ENCODE measurements around the gene SPOPL.
"Not testable (repeated sequence)": the region's sequence is repeated elsewhere in the genome, so short reads cannot be mapped to it uniquely, and the experiment has no call there.

Gene SPOPL

DNA sequence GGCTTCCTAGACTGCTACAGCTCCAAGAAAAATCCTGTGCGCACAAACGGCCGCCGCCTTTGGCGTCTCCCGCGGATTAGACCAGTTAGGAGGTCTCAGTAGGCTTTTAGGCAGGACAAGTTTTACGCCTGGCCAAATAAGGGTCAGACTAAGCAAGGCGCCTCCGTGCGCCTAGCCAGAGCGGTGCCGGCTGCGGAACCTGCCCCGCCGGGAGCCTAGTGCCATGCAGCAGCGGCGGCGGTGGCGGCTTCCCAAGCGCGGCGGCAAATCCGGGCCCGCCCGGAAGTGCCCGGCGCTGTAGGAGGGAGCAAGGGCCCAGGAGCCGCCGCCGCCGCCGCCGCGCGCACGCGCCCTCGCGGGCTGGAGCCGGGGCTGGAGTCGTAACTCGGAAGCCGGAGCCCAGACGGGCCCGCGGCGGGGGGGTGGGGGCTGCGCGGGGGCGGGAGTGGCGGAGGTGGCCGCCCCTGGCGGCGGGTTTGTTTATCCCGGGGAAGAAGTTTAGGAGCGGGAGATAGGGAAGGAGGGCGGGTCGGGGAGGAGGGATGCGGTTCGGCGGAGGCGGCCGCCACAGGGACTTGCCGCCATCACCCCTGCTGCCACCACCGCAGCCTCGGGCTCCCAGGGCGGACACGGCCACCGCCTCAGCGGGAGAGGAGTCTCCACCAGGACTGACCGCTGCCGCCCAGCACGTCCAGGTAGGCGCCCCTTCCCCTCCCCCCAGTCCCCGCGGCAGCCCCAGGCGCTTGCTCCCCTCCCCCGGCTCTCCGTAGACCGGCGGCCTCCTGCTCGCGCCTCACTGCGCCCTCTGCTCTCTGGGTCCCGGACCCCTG lies at the start of gene SPOPL:
SPOPL (plus strand) TSS at position 346 of the 830 bp plus-strand sequence. CDS start 48,447 bp downstream, outside the sequence.
- peak; percentile 66 for DNase-seq (ENCODE audit: low read depth)

DNA sequence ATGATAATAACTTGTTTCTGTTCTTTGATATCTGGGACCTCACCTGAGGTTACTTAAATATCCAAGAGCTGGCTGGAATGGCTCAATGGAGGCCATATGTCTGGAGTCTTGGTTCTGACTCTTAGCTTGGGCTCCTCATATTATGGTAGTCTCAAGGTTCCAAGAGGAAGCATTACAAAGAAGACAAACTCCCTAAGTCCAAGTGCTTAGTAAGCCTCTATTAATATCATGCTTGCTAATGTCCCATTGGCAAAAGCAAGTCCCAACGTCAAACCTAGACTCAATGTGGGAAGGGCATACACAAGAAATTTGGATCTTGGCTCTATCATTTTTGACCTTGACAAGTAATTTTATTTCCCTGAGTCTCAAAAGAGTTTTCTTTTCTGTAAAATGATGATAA lies 49.2 kb upstream of the SPOPL start:
- no peak for DNase-seq (ENCODE audit: low read depth)

DNA sequence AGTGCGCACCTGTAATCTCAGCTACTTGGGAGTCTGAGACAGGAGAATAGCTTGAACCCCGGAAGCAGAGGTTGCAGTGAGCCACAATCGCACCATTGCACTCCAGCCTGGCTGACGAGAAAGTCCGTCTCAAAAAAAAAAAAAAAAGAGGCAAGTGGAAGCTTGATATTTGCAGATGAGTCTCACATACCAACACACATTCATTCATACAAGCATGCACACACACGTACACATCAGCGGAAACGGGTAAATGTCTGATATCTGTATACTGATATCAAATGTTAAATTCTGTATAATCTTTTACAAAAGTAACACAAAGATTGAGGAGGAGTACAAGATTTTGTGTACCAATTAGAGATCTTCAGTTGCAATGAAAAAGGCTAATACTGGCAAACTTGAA lies 47.8 kb upstream of the SPOPL start:
- no peak for DNase-seq (ENCODE audit: low read depth)

DNA sequence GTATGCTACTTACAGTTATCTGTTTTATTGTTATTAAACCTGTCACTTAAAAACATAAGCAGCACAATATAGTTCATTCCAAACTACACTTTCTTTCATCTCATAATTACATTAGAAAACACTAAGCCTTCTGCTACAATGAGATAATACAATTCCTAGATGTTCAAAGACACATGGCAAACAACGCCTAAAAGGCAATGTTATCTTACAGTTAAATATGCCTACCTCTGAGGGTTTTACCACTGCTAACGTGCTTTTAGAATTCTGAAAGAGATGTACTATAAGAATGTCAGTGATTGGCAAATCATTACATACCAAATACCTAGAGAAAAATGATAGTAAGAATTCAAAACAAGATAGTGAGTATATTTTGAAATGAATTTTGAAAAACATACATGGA lies 46.8 kb upstream of the SPOPL start:
- DNase-seq (ENCODE audit: low read depth), result no peak

DNA sequence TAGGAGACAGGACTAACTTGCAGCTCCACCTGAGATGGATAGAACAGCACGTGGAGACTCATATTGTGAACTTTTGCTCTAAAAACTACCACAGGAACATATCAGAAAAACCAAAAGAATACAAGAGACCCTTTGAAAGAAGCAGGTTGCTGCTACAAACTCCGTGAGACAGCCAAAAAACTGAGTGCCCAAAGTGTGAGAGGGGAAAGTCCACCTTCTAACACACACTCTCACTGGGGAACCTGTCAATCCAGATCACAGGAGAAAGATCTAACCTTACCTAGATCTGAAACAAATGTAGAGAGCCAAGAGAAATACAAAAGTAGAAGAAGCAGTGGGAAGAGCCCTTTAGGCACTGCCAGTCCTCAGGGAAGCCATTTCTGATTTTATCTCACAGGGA lies 46.3 kb upstream of the SPOPL start:
- DNase-seq (ENCODE audit: low read depth), result no peak

DNA sequence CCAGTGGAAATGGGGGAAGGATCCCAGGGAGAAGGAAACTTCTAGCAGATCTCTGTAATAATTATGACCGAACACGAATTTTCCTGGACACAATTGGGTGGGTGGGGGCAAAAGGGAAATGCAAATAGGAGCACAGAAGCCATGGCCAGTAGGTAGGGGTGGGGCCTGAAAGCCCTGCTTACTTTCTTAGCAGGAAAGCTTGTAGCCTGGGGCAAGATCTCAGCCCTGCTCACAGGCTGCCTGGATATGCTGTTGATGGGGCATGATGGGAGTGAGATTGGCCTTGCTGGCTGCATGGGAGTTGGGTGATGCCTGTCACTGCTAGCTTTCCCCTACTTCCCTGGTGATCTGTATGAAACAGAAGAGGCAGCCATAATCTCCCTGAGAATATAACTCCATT lies 45.9 kb upstream of the SPOPL start:
- no peak for DNase-seq (ENCODE audit: low read depth)

DNA sequence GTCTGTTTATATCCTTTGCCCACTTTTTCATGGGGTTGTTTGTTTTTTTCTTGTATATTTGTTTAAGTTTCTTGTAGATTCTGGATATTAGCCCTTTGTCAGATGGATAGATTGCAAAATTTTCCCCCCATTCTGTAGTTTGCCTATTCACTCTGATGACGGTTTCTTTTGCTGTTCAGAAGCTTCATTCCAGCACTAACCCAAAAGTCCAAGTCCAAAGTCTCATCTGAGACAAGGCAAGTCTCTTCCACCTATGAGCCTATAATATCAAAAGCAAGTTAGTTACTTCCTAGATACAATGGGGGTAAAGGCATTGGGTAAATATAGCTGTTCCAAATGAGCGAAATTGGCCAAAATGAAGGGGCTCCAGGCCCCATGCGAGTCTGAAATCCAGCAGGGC lies 38.9 kb upstream of the SPOPL start:
- not testable (repeated sequence) for DNase-seq (ENCODE audit: low read depth)

DNA sequence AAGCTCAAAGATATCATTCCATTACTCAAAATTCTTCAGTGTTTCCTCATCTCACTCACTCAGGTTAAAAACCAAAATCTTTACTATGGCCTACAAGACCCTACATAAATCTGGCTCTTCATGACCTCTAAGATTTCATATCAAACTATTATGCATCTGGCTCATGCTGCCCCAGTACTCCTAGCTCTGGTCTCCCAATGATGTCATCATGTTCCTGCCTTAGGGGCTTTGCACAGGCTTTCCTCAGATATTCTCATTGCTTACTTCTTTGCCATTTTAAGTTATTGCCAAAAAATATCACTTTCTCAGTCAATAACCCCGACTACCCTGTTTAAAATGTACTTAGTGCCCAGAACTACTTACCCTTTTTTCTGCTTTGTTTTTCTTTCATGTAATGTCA lies 33.0 kb upstream of the SPOPL start:
- no peak for DNase-seq (ENCODE audit: low read depth)

DNA sequence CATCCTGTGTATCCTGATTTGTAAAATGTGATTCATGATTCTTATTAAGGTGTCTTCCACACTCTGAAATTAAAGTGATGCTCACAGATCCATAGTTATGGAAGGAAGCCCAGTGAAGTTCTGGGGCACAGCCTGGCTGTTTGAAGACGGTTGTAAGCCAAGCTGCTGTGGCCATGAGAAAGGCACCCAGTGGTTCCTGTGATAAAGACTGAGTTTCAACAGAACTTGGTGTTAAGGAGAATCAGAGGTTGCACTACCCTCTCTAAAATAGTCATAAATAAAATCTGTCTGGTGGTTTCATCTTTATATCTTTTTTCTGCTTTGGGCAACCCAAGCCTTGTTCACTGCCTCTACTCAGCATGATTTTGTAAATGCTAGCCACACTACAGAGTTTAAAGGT lies 32.2 kb upstream of the SPOPL start:
- DNase-seq (ENCODE audit: low read depth), result no peak

DNA sequence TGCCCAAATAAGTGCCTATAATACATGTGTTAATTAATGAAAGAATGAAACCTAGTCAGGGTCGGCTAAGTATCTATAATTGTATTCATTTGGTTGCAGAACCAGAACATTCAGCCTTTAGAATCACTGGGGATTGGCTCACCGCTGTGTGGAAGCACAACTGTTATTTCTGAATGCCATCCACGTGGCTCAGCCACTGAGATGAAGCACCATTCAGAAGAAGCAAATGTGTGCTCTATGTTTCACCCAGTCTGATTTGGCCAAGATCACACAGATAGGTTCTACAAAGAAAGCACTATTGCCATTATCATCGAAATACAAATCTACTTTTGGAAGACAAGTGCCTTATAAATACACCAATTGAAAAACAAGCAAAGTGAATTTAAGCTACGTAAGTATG lies 30.6 kb upstream of the SPOPL start:
- DNase-seq (ENCODE audit: low read depth), result no peak

DNA sequence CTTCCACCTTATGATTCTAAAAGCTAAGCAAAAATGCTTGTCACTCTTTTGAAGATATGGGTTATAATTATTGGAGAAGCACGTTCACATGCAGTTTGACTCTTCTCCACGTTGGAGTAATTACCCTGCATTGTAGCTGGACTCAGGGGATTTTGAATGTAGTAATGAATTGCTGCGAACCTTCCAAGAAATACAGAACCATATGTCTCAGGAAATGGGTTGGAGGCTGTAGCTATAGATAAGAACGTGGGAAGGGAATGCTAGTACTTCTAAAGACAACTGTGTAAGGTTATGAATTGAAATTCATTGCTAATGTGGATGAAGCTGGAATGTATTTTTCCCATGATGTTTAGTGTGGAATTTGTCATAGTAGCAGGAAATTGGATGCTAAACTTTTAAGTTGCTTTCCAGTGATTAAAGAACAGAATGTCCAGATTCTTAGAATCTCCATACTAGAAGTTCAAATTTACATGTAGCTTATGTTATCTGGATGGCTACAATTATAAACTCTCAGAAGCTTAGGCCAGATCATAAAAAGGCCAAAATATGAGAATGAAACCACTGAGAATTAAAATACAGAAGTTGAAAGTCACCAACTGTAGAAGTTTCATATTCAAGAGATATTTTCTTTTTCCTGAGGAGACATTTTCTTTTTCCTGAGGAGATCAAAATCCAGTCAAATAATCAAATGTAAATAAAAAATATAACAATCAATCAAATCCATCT lies 27.3 kb upstream of the SPOPL start:
- DNase-seq (ENCODE audit: low read depth), result no peak

DNA sequence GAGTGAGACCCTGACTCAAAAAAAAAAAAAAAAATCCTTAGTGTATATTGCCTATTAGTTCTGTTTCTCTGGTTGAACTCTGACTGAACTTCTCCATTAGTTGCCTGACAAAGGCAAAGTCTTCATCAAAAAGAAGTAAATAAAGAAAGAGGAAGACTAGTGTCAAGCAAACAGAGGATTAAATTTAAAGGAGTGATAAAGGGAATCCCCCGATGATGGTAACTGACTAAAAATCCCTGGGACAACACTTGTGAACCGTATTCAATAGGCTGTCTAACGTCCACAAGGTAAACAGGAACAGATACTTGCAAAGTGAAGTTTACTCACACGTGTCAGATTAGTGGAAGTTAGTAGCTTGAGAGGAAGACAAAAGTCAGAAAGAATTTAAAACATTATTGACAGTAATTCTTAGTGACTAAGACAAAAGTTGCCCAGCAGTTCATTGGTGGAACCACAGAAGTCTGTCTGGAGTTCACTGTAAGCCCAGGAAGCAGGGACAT lies 26.2 kb upstream of the SPOPL start:
- DNase-seq (ENCODE audit: low read depth), result no peak

DNA sequence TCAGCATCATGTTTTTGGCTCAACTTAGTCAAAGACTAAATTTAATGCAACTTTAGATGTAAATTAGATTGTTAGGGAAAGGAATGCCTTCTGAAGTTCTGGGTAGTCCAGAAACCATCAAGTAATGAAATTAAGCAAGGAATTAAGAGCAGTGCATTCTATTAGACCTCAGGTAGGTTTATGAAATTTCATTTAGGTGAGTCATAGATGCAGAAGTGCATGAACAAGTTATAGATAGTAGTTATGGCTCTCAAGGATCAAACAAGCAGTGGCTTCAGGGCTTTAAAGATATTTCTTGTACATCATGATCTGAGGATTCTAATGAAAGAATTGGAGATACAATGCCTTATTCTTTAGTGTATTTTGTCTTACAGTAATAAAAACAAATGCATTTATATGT lies 25.4 kb upstream of the SPOPL start:
- no peak for DNase-seq (ENCODE audit: low read depth)

DNA sequence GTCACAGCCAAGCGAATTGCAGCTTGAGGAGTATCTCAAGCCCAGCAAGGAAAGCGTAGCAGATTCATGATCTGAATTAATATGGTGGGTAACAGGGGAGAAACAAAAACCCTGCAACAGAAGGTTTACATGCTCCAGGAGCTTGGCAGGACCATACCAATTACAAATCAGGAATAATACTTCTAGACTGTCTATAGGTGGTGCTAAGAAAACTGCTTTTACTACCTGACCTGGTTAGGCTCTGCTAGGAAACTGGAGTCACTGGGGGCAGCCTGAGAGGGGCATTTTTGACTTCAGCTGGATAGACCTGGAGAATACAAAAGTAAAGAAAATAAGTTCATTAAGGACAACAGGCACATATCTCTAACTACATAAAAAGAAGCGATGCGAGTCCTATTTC lies 24.6 kb upstream of the SPOPL start:
- no peak for DNase-seq (ENCODE audit: low read depth)

DNA sequence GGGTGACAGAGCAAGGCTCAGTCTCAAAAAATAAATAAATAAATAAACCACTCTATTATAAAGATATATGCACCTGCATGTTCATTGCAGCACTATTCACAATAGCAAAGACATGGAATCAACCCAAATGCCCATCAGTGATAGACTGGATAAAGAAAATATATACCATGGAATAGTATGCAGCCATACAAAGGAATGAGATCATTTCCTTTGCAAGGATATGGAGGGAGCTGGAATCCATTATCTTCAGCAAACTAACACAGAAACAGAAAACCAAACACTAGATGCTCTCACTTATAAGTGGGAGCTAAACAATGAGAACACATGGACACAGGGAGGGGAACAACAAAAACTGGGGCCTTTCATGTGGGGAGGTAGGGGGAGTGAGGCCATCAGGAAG lies 18.8 kb upstream of the SPOPL start:
- DNase-seq (ENCODE audit: low read depth), result not testable (repeated sequence)

DNA sequence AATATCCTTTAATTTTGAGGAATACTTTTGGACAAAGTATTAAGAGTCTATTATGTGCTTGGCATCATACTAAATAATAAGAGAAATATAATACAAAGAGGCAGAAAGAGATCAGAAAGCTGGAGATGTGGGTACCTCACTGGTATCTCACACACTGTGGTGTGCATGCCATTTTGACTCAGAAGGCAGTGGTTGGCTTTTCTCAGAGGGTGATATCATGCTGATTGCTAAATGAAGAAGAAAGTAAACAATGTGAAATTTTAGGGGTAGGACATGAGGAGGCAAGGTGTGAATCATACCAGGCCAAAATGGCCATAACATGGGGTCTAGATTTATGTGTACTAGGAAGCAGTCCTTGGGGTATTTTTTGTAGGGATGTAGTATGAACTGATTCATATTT lies 16.6 kb upstream of the SPOPL start:
- no peak for DNase-seq (ENCODE audit: low read depth)

DNA sequence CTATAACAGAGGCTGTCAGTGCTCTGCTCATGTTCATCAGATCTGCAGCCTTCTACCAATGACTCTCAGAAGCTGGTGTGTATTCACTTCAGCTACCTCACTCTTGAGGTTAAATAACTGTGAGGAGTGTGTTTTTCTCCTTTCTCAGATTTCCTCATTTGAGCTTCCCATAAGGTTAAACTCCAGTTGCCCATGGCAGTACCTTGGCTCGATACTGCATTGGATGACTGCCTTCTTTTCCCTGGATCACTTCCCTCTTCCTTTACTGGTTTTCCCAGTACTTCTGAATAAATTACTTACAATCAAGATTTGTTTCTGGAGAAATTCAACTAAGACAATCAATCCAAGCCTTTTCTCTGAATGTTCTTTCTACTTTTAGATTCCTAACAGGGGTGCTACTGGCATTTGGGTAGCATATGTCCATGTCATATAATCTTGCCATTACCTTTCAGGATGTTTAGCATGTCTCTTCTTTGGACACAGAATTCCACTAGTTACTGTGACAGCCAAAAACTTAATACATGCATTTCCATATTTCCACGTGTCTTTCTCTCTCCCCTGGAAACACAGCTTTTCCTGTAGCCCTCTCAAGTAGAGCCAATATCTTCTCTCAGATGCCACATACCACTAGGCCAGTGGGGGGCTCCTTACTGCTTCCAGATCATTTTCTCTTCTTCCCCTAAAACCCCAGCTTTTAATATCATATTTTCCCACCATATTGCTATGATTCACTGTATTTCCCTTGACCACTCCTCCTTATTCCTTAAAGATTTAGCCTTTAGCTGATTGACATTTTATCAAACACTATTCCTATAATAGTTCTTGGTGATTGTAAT lies 15.0 kb upstream of the SPOPL start:
- no peak for DNase-seq (ENCODE audit: low read depth)

DNA sequence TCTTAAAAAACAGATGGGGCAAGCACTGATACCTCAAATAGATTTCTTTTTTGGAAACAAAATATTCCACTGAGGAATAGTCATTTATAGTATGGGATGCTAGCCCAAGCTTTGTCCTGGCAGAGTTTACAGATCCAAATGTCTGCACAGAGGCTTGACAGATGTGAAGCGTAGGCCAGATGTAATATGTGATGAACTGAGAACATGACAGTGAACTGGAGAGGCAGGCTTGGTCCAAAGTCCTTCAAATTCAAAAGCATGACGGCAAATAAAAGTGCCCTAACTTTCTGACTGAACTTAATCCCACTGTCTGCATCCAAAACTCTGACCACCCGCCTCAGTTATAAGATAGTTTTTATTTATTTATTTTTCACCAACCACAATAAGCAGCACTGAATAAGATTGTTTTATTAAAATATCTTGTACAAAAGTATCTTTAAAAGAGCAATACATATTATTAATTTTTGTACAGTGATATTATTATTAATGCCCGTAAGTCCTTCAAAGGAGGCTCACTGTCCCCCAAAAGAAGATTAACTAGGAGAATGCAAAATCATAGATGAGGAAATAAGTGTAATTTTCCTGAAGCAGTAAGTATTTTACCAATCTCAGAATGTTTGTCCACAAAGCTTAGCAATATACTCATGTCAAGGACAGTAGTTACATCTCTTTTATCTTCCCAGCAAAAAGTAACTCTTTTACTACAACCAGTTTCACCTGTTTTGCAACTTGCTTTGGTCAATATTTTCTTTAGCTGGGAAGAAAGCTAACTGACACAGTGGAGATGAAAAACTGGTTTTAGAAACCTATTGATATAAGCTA lies 10.7 kb upstream of the SPOPL start:
- no peak for DNase-seq (ENCODE audit: low read depth)

DNA sequence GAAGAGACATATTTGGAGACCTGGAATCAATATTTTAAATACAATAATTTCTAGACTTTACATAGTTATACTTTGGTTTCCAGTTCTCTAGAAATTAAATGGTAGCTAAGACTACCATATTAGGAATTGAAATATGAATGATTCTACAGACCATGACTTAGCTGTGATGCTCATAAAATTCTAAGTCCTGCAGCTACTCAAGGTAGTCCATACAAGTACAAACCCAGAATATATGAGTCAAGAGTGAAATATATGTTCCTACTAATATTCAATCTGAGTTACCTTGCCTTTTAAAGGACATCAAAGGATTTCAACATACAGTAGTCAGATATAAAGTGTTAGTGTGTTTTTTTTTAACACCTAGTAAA lies 10.1 kb upstream of the SPOPL start:
- DNase-seq (ENCODE audit: low read depth), result no peak

DNA sequence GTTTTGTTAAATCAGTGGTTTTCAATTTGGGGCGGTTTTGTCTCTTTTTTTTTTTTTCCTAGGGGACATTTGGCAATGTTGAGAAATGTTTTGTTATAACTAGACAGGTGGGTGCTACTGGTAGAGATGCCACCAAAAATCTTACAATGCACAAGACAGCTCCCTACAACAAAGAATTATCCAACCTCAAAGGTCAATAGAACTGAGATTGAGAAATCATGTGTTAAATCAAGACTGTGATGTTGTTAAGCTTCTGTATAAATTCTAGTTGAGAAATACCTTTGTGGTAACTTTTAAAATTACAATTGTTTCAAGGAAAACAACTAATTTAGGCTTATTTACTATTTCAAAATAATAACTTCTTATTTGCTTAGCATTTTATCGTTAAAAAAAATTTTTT lies 9.4 kb upstream of the SPOPL start:
- DNase-seq (ENCODE audit: low read depth), result no peak

DNA sequence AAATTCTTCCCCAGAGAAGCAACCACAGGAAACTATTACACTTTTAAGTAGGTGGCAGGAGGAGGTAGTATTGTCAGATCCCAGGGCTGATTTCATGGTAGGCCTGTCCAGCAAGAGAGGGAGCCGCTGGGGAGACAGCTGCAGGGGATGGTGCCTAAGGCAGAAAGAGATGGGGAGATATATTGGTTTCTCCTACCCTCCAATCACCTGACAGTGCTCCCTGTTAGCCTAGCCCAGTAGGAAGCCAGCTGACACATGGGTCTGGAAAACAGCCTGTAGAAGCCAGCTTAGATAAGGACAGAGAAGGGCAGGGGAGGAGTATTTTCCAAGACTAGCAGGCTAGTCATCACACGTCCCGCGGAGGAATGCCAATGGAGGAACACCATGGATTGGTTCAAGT lies 8.2 kb upstream of the SPOPL start:
- DNase-seq (ENCODE audit: low read depth), result no peak
